ENCODE data around the gene PLAAT4.
"Not testable (repeated sequence)": the region's sequence is repeated elsewhere in the genome, so short reads cannot be mapped to it uniquely, and the experiment has no call there.

The PLAAT4 gene

DNA sequence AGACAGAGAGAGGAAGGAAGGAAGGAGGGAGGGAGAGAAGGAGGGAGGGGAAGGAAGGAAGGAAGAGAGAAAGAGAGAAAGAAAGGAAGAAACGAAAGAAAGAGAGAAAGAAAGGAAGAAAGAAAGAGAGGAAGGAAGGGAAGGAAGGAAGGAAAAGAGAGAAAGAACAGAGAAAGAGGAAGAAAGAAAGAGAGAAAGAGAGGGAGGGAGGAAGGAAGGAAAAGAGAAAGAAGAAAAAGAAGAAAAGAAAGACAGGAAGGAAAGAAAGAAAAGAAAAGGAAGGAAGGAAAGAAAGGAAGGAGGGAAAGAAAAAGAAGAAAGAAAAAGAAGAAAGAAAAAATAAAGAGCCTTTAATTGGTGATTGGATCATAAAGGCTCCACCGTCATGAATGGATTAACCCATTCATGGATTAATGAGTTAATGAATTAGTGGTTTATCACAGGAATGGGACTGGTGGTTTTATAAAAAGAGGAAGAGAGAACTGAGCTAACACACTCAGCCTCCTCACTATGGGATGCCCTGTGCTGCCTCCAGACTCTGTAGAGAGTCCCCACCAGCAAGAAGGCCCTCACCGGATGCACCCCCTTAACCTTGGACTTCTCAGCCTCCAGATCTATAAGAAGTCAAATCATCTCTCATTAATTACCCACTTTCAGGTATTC, 35.5 kb downstream of the PLAAT4 start:
- DNase-seq (ENCODE audit: low read depth in 2 of 2), result no peak

DNA sequence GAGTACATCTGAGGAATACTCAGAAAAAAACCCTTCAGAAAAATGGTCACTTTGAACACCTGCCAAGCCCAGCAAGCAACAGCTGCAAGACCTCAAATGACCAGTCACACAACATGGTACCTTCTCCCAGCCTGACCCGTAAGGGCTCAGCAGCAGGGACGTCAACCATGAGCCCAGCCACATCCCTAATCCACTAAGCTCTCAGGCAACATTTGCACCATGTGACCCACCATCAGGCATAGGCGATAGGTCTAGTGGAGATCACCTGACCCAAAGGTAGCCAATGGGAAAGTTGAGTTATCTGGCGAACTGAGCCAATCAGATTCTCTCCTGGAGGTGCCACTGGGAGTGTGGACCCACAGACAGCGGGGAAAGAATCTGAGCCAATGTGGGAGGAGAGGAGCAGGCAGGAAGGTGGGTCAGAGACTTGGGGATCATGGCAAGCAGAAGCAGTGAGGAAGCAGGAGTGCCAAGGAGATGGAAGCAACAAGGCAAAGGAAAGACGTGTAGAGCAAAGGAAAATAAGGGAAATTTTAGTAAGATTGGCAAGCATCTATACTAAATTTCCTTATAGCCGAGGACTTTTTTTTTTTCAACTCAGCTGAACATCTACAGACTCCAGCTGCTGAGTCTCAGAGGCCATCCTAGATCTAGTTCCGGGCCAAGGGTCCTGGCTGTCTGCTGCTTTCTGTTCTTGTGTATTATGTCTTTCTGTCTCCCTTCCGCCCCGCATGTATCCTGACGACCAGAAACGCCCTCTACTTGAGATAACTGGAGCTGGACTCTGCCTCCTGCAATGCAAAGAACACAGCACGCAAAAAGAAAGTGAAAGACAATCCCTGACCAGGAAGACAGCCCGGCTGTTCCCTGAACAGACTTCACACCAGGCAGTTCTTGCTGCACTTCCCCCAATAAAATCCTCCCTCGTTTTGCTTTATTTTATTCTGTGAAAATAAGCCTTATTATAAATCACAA, 37.6 kb downstream of the PLAAT4 start:
- DNase-seq (ENCODE audit: low read depth in 2 of 2), result no peak

DNA sequence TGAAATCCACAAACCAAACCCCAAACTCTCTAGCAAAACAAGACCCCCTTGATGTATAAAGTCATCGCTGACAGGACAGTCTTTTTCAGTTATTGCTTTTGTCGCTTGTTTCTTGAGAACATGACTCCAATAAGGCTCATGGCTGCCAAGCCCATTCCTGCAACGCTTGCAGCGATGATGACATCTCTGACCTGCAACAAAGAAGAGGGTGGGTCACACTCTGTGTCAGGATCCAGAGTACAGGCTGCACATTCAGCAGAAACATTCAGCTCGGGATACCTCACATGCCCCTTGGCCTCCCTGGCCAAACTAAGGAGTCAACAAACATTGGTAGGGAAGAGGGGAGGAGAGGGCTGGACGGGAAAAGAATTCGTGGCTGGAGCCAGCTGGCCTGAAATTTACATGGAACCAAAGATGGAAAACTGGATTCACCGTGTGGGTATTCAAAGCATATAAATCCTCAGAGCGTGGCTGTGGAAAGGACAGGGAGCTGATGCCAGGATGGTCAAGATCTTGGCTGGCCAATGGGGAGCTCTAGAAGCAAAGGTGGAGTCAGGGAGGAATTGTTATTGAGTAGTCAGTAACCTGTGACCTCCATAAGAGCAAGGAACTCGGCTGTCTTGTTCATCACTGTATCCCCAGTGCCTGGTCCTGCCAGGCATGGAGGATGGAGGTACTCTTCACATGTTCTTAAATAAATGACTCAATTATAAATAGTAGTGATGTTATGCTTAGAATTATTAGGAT, 38.4 kb downstream of the PLAAT4 start:
- no peak for DNase-seq (ENCODE audit: low read depth in 2 of 2)

DNA sequence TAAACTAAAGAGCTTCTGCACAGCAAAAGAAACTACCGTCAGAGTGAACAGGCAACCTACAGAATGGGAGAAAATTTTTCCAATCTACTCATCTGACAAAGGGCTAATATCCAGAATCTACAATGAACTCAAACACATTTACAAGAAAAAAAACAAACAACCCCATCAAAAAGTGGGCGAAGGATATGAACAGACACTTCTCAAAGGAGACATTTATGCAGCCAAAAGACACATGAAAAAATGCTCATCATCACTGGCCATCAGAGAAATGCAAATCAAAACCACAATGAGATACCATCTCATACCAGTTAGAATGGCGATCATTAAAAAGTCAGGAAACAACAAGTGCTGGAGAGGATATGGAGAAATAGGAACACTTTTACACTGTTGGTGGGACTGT, 42.3 kb downstream of the PLAAT4 start:
- not testable (repeated sequence) for DNase-seq (ENCODE audit: low read depth in 2 of 2)

DNA sequence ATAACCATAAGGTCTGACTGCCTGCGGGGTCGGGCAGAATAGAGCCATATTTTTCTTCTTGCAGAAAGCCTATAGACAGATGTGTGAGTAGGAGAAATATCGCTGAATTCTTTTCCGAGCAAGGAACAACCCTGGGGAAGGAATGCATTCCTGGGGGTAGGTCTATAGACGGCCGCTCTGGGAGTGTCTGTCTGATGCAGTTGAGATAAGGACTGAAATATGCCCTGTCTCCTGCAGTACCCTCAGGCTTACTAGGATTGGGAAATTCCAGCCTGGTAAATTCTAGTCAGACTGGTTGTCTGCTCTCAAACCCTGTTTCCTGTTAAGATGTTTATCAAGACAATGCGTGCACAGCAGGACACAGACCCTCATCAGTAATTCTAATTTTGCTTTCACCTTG, 44.6 kb downstream of the PLAAT4 start:
- DNase-seq (ENCODE audit: low read depth in 2 of 2), result not testable (repeated sequence)

DNA sequence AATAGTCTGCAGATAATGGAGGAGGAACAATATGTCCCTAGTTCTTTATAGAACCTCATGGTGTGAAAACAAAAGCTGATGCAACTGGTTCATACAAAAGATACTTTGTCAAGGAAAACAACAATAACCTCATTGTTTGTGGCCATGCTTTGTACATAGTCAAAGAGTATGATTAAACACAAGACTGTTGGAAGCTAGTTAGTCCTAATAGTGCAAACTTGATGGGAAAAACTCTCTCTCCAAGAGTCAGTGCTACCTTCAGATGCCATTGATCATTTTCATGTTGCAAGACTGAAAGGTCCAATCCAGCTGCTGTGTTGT, 46.7 kb downstream of the PLAAT4 start:
- no peak for DNase-seq (ENCODE audit: low read depth in 2 of 2)

DNA sequence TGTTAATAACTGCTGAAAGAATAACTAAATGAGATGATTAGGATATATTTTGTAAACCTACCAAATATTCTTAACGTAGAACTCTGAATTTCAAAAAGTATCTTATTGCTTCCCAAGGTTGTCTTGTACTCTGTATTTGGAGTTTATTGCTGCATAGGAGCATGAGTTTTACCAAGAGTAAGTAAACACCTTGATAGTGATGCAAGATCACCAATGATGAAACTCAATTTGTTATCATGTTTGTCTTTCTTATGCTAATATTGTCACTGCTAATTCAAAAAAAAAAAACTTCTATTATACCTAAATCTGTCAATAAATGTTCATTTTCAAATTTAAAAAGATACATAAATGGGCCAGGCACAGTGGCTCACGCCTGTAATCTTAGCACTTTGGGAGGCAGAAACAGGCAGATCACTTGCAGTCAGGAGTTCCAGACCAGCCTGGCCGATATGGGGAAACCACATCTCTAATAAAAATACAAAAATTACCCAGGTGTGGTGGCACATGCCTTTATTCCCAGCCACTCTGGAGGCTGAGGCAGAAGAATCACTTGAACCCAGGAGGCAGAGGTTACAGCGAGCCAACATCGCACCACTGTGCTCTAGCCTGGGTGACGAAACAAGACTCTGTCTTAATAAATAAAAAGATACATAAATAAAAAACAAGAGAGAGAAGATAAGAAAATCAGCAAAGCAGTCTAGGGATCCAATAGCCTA, 50.0 kb downstream of the PLAAT4 start:
- no peak for DNase-seq (ENCODE audit: low read depth in 2 of 2)

DNA sequence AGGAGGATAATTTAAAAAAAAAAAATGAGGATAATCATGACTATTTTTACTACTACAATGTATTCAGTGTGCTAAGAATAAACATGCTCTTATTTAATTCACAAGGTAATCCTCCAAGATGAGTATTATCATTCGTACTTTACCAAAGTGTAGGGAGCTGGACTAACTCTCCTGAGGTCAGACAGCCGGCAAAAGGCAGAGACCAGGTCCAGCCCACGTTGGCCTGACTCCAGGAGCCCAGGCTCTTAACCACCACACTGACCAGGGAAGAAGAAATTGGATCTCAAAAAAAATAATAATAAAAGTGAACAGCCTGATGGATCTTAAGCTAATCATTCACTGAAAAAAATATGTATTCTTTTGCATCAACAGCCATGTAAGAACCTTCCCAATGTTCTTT, 52.4 kb downstream of the PLAAT4 start:
- DNase-seq (ENCODE audit: low read depth in 2 of 2), result no peak

DNA sequence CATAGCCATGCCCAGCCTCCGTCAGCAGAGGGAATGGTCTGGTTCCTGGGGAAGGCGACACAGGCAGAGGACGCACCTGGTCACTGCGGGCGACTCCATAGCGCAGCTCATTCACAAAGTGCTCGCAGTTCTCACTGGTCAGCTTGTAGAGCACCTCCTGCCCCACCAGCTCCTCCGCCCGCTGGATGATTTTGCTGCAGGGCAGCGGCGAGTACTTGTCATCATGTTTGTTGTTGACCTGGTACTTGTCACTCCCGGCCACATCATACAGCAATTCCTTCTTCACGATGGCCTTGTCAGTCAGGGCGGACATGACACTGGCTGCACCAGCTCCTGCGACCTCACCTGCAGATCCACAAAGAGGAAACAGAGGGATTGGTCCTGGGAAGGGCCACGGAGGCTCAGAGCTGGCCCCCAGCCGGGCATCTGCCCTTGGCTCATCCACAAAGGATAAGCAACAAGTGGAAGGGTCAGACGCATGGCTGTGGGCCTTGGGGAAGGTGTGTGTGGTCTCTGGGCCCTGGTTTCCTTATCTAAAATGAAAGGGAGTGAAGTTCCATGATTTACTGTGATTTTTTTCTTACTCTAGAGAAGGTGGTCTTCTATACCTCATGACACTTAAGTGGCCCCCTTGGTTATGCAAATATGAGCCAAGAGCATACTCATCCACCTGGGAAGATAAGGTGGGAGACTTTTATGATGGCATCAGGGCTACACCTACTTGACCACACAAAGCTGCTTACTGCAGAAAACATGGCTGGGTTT, 53.6 kb downstream of the PLAAT4 start:
- no peak for DNase-seq (ENCODE audit: low read depth in 2 of 2)

DNA sequence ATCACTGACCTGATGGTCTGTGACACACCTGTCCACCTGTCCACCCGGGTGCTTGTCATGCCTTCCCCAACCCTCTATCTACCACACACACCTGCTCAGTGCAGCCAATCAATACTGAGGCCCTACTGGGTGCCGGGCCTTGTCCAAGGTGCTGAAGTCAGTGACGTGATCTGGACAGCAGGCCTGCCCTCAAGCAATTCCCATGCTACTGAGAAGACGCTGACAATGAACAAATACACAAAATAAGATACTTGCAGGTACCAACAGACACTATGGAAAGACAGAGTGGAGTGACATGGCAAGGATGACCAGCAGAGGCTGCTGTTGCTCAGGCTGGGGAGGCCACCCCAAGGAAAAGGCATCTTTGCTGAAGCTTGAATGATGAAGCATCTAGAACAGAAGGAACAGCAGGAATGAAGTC, 56.4 kb downstream of the PLAAT4 start:
- no peak for DNase-seq (ENCODE audit: low read depth in 2 of 2)

DNA sequence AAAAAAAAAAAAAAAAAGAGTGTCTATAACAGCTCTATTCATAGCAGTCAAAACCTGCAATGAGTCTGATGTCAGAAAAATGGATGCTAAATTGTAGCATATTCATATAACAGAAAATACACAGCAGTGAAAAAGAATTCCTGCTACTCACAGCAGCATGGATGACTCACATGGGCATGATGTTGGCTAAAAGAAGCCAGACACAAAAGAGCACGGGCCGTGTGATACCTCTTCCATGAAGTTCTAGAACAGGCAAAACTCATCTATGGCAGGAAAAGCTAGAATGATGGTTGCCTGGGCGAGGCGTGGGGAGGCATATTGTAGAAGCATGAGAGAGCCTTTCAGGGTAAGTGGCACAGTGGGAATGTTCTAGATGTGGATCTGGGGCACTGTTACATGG, 58.7 kb downstream of the PLAAT4 start:
- DNase-seq (ENCODE audit: low read depth in 2 of 2), result no peak
